Right ventricle myocardium inferior (tissue), 1 donor: ENCODE measurements around the gene PIAS1. TPM values are rescaled to one million over a fixed set of nuclear protein-coding genes. Genes with fewer than 3 reads are reported as not detected.
"Not testable (repeated sequence)": the region's sequence is repeated elsewhere in the genome, so short reads cannot be mapped to it uniquely, and the experiment has no call there.

ENCODE experiments used
- ATAC-seq: fragments of 200-7000 bp; cut with Tn5 transposase; one replicate; pipeline ENCODE4 v1.9.1; 2020; ENCODE audit warnings: mild to moderate bottlenecking, moderate library complexity
- DNase-seq: peaks from one replicate; pipeline ENCODE4 v3.0.0; 2021; ENCODE audit errors: missing footprints
- intact Hi-C: fragments of 100-400 bp; cut with DNase I; formaldehyde crosslinking; loops from one replicate; pipeline ENCODE4 v1.11.0; 2022
- total RNA-seq: library from RNA; stranded (reverse); fragmentation: NEBNext Ultra II Directional; extraction: Animal tissue kit (Norgen Biotek cat#: 25700); gene quantifications from one replicate; pipeline ENCODE4 v1.2.1, GENCODE V29; 2021
- donor health status: DM: no; HTN: yes; CAD: no; lungs with severe emphysema.

PIAS1 gene
- total RNA-seq, 1 donor from 2014 or later: 26.1 TPM

- ATAC-seq (no peak), DNase-seq (no peak)
- intact Hi-C loops: no loop called here
Observed at GRCh38 chr15:68220489-68220888, 166.4 kb downstream of the PIAS1 start.

GRCh38 chr15:68220967-68221366 lies 166.9 kb downstream of the PIAS1 start:
- DNase-seq: no peak
- no peak for ATAC-seq
- intact Hi-C loops: no loop called here

- DNase-seq, intact Hi-C loops, ATAC-seq: not testable (repeated sequence)
Observed at GRCh38 chr15:68221530-68222431, 167.7 kb downstream of the PIAS1 start.

- intact Hi-C loops, ATAC-seq, DNase-seq: not testable (repeated sequence)
Observed at GRCh38 chr15:68222432-68222743, 168.3 kb downstream of the PIAS1 start.

GRCh38 chr15:68223171-68223570 lies 169.1 kb downstream of the PIAS1 start:
- intact Hi-C loops: no loop called here
- DNase-seq: no peak

GRCh38 chr15:68224108-68224507 lies 170.0 kb downstream of the PIAS1 start:
- ATAC-seq (no peak), DNase-seq (no peak)
- intact Hi-C loops: no loop called here

More at GRCh38 chr15:68223171-68223570, 169.1 kb downstream of the PIAS1 start:
- ATAC-seq: no peak

- intact Hi-C loops: no loop called here
- DNase-seq (no peak), ATAC-seq (no peak)
Observed at GRCh38 chr15:68224546-68225250, 170.6 kb downstream of the PIAS1 start.

GRCh38 chr15:68225442-68225841 lies 171.3 kb downstream of the PIAS1 start:
- DNase-seq, ATAC-seq, intact Hi-C loops: not testable (repeated sequence)

GRCh38 chr15:68227643-68228142 lies 173.6 kb downstream of the PIAS1 start:
- no peak for ATAC-seq
- intact Hi-C loops: no loop called here
- DNase-seq: peak; percentile 45

GRCh38 chr15:68228143-68228970 lies 174.2 kb downstream of the PIAS1 start:
- no peak for ATAC-seq
- intact Hi-C loops: no loop called here
- DNase-seq: peak; percentile 48

GRCh38 chr15:68228971-68229385 lies 174.9 kb downstream of the PIAS1 start:
- intact Hi-C loops: no loop called here
- DNase-seq (peak; percentile 71), ATAC-seq (peak; percentile 3)

- peak; percentile 93 for DNase-seq
- ATAC-seq: peak; percentile 97
- intact Hi-C loops: no loop called here
Observed at GRCh38 chr15:68229386-68230156, 175.5 kb downstream of the PIAS1 start, which contains the start of gene CLN6. TSS of gene CLN6 (minus strand) at chr15:68229728. CDS start at chr15:68229584, 144 bp downstream.

- ATAC-seq: no peak
- intact Hi-C loops: loop anchor here (1.0 kb wide), 1 partner anchor 47 kb away; the partner anchor contains the start of gene FEM1B
- peak; percentile 58 for DNase-seq
Observed at GRCh38 chr15:68230157-68231100, 176.3 kb downstream of the PIAS1 start.

GRCh38 chr15:68231102-68231818 lies 177.1 kb downstream of the PIAS1 start:
- no peak for ATAC-seq
- intact Hi-C loops: loop anchor here (1.0 kb wide), 1 partner anchor 46 kb away; the partner anchor contains the start of gene FEM1B
- DNase-seq: no peak

GRCh38 chr15:68232449-68232848 lies 178.3 kb downstream of the PIAS1 start:
- intact Hi-C loops: no loop called here
- ATAC-seq (no peak), DNase-seq (peak; percentile 34)

- no peak for DNase-seq
- no peak for ATAC-seq
- intact Hi-C loops: no loop called here
Observed at GRCh38 chr15:68232937-68233336, 178.8 kb downstream of the PIAS1 start.
